Retinal pigment epithelial cell (primary cell): Measurements from ENCODE around the gene ACSM3.
"Not testable (repeated sequence)": the region's sequence is repeated elsewhere in the genome, so short reads cannot be mapped to it uniquely, and the experiment has no call there.

Experiments used
- DNase-seq: peaks from one replicate; pipeline ENCODE4 v3.0.0-alpha.2; 2010; ENCODE audit warnings: low read depth
- H3K4me3 ChIP-seq: 2 replicates; pipeline ENCODE4 v1.5.1; 2011; ENCODE audit warnings: mild to moderate bottlenecking, low read length, control low read depth, moderate library complexity
- TF ChIP-seq, protein P1 (sequence below): conservative IDR thresholded peaks from 2 replicates; pipeline ENCODE4 v1.5.1; 2011; ENCODE audit warnings: low read depth, low read length, control low read depth, inconsistent platforms

Gene ACSM3

DNA sequence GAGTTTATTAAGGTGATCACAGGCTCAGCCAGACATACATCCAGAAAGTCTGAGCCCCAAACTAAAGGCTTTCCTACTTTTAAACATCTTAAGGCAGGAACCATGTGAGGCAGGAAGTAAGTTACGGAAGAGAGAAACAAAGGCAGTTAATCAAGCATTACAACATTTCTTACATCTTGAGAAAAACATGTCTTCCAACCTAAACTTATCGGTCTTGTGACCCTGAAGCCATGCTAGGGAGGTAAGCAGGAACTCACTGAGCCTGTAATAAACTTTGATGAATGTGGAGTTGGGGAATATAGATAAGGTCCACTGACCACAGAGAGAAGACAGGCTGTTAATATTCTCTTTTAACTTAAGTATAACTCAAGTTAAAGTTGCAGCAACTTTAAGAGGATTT lies 3.5 kb upstream of the ACSM3 start:
- TF ChIP-seq, protein P1, sequence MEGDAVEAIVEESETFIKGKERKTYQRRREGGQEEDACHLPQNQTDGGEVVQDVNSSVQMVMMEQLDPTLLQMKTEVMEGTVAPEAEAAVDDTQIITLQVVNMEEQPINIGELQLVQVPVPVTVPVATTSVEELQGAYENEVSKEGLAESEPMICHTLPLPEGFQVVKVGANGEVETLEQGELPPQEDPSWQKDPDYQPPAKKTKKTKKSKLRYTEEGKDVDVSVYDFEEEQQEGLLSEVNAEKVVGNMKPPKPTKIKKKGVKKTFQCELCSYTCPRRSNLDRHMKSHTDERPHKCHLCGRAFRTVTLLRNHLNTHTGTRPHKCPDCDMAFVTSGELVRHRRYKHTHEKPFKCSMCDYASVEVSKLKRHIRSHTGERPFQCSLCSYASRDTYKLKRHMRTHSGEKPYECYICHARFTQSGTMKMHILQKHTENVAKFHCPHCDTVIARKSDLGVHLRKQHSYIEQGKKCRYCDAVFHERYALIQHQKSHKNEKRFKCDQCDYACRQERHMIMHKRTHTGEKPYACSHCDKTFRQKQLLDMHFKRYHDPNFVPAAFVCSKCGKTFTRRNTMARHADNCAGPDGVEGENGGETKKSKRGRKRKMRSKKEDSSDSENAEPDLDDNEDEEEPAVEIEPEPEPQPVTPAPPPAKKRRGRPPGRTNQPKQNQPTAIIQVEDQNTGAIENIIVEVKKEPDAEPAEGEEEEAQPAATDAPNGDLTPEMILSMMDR = no peak
- no peak for DNase-seq
- no peak overlapping the region for H3K4me3 ChIP-seq

DNA sequence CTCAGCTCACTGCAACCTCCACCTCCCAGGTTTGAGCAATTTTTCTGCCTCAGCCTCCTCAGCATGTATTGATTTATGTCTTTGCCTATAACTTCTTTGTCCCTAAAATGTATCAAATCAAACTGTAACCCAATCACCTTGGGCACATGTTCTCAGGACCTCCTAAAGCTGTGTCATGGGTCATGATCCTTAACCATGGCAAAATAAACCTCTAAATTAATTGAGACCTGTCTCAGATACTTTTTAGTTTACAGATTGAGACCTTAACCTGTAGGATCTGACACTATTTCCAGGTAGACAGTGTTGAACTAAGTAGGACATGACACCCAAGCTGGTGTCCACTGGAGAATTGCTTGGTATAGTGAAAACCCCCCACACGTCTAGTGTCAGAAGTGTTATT lies 2.6 kb upstream of the ACSM3 start:
- H3K4me3 ChIP-seq = no peak overlapping the region
- no peak for DNase-seq
- TF ChIP-seq, protein P1 = no peak

DNA sequence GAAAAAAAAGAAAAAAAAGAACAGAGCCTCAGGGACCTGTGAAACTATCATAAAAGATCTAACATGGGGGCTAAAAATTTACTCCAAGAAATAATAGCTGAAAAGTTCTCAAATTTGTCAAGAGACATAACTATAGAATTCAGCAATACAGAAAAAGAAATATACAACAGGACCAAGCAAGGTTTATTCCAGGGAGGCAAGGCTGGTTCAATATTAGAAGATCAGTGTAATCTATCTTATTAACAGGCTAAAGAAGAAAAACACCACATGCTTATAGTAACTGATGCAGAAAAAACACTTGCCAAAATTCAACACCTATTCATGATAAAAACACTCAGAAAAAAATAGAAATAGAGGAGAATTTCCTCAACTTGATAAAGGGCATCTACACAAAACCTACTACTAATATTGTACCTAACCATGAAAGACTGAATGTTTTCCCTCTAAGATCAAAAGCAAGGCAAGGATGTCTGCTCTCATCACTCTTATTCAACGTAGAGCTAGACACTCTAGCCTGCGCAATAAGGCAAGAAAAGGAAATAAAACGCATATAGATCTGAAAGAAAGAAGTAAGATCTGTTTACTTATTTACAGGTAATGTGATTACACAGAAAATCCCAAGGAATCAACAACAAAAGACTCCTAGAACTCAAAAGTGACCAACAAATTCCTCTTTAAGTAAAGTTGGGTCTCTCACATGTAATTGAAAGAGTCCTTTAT lies 1.2 kb upstream of the ACSM3 start:
- no peak overlapping the region for H3K4me3 ChIP-seq
- TF ChIP-seq, protein P1 = no peak
- DNase-seq = no peak

DNA sequence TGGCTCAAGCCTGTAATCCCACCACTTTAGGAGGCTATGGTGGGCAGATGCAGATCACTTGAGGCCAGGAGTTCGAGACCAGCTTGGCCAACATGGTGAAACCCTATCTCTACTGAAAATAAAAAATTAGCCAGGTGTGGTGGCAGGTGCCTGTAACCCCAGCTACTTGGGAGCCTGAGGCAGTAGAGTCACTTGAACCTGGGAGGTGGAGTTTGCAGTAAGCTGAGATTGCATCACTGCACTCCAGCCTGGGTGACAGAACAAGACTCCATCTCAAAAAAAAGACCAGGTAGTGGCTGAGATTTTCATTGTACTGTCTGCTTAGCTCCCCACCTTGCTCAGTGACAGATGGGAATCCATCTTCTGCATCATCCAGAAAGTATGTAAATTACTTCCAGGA lies 634 bp downstream of the ACSM3 start:
- H3K4me3 ChIP-seq, DNase-seq: not testable (repeated sequence)

DNA sequence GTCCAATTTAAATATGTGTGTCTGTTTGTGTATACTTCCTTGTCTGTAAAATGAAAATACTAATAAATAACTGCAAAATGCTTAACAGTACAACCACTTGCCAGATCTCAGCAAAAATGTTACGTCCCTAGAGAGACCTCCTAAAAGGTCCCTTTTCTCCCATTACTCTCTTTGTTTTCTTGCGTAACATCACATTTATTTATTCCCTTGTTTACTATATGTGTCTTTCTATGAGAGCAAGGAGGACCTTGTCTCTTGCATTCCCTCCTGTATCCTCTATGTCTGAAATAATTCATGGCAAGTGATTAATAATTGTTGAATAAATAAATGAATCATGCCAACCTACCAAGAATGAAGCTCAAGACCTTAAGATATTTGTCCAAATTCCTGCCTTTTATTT lies 1.9 kb downstream of the ACSM3 start:
- DNase-seq = no peak
- no peak overlapping the region for H3K4me3 ChIP-seq
- TF ChIP-seq, protein P1 = no peak

DNA sequence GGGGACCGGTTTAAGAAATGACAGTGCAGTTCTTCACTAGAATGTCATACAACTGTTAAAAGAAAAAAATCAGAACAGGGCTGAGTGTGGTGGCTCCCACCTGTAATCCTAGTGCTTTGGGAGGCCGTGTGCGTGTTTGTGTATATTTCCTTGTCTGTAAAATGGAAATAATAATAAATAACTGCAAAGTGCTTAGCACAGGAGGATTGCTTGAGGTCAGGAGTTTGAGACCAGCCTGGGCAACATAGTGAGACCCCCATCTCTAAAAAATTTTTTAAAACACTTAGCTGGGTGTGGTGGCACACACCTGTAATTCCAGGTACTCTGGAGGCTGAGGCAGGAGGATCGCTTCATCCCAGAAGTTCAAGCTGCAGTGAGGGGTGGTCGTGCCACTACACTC lies 2.5 kb downstream of the ACSM3 start:
- no peak overlapping the region for H3K4me3 ChIP-seq
- no peak for DNase-seq
- TF ChIP-seq, protein P1 = no peak

DNA sequence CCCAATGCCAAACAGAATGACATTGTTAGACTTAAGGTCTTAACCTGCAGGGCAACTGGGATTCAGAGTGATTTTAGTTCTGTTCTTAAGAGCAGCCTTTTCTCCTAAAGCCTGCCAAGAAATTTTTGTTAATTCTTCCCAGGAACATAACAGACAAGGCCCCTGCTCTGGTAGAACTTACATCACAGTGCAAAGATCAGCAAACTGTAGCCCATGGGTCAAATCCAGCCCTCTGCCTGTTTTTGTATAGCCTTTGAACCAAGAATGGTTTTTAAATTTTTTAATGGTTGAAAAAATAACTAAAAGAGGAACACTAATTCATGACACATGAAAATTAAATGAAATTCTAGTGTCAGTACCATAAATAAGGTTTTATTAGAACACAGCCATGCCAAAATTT lies 3.8 kb downstream of the ACSM3 start:
- DNase-seq = no peak
- TF ChIP-seq, protein P1 = no peak
- no peak overlapping the region for H3K4me3 ChIP-seq
